Fibroblast of the conjunctiva (primary cell): Measurements from ENCODE around the gene RAB6B.
A peak's percentile ranks its signal among the peaks of the same experiment; 100 is the strongest.

Experiments used
- DNase-seq: peaks from one replicate; pipeline ENCODE4 v3.0.0-alpha.2; 2010; ENCODE audit warnings: low read depth

Gene RAB6B

GRCh38 chr3:133895208-133896001, at the start of gene RAB6B:
Gene RAB6B (minus strand): TSS chr3:133895882. CDS start chr3:133895466, 416 bp downstream.
- DNase-seq = no peak

GRCh38 chr3:133944641-133945380, 49.1 kb upstream of the RAB6B start:
- DNase-seq = peak; percentile 92

GRCh38 chr3:133944181-133944580, 48.5 kb upstream of the RAB6B start:
- no peak for DNase-seq

GRCh38 chr3:133943639-133944141, 48.0 kb upstream of the RAB6B start:
- no peak for DNase-seq

- no peak for DNase-seq
Observed at GRCh38 chr3:133943031-133943535, 47.4 kb upstream of the RAB6B start.

GRCh38 chr3:133941415-133941821, 45.7 kb upstream of the RAB6B start:
- no peak for DNase-seq

GRCh38 chr3:133940536-133940935, 44.9 kb upstream of the RAB6B start:
- no peak for DNase-seq

- no peak for DNase-seq
Observed at GRCh38 chr3:133939463-133939835, 43.8 kb upstream of the RAB6B start.

GRCh38 chr3:133938770-133939462, 43.2 kb upstream of the RAB6B start:
- no peak for DNase-seq

- DNase-seq = peak; percentile 61
Observed at GRCh38 chr3:133937756-133938601, 42.3 kb upstream of the RAB6B start.

- DNase-seq = no peak
Observed at GRCh38 chr3:133937061-133937686, 41.5 kb upstream of the RAB6B start.

GRCh38 chr3:133935843-133936769, 40.4 kb upstream of the RAB6B start:
- no peak for DNase-seq

- no peak for DNase-seq
Observed at GRCh38 chr3:133934996-133935842, 39.5 kb upstream of the RAB6B start.

GRCh38 chr3:133934073-133934970, 38.6 kb upstream of the RAB6B start:
- no peak for DNase-seq

- DNase-seq = no peak
Observed at GRCh38 chr3:133933097-133934024, 37.7 kb upstream of the RAB6B start.

- DNase-seq = no peak
Observed at GRCh38 chr3:133932009-133932408, 36.3 kb upstream of the RAB6B start.

- DNase-seq = no peak
Observed at GRCh38 chr3:133931084-133931483, 35.4 kb upstream of the RAB6B start.
